ENCODE results near the gene KCNA2.

DNA sequence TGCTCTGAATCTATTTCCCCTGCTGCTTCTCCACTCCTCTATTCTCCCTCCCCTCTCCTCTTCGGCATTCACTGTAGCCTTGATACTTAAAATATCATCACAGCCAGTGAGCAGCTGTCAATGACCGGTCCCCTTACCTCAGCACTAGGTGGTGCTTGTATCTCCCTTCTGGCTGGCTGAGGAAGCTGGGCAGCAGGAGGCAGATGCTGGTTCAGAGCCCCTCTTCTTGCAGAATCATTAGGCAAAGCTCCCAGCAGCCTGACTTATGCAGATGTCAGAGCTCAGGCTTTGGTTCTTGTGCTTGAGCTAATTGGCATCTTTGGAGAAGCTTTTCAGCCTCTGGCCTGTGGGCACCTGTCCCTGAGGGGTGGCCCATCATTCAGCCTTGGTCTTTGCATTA is 31.9 kb upstream of the KCNA2 start:
- TF ChIP-seq, protein P1, sequence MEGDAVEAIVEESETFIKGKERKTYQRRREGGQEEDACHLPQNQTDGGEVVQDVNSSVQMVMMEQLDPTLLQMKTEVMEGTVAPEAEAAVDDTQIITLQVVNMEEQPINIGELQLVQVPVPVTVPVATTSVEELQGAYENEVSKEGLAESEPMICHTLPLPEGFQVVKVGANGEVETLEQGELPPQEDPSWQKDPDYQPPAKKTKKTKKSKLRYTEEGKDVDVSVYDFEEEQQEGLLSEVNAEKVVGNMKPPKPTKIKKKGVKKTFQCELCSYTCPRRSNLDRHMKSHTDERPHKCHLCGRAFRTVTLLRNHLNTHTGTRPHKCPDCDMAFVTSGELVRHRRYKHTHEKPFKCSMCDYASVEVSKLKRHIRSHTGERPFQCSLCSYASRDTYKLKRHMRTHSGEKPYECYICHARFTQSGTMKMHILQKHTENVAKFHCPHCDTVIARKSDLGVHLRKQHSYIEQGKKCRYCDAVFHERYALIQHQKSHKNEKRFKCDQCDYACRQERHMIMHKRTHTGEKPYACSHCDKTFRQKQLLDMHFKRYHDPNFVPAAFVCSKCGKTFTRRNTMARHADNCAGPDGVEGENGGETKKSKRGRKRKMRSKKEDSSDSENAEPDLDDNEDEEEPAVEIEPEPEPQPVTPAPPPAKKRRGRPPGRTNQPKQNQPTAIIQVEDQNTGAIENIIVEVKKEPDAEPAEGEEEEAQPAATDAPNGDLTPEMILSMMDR (IDR thresholded peaks at IDR 0.05 in 8 of 11, conservative IDR thresholded peaks at IDR 0.05 in 3 of 11), result no peak
- TF ChIP-seq POLR2AphosphoS5 (IDR thresholded peaks at IDR 0.05), result no peak
- no peak for TF ChIP-seq POLR2A (IDR thresholded peaks at IDR 0.05)
